HG02870 (cell line): ENCODE data around the gene MBTPS1.

Experiments
- ATAC-seq: cut with Tn5 transposase; IDR thresholded peaks from one replicate; pipeline ENCODE4 v1.9.1; 2021; ENCODE audit warnings: mild to moderate bottlenecking, moderate library complexity; ENCODE audit not compliant: unreplicated experiment

Gene MBTPS1

GRCh38 chr16:84104231-84104630 is 12.5 kb downstream of the MBTPS1 start:
- ATAC-seq: no peak

- no peak for ATAC-seq
Measured at GRCh38 chr16:84103678-84104077, 13.1 kb downstream of the MBTPS1 start.

GRCh38 chr16:84098939-84099338 is 17.8 kb downstream of the MBTPS1 start:
- no peak for ATAC-seq

GRCh38 chr16:84096447-84097005 is 20.2 kb downstream of the MBTPS1 start:
- ATAC-seq: no peak

- no peak for ATAC-seq
Measured at GRCh38 chr16:84095466-84095865, 21.3 kb downstream of the MBTPS1 start.

- no peak for ATAC-seq
Measured at GRCh38 chr16:84093879-84094270, 22.9 kb downstream of the MBTPS1 start.

GRCh38 chr16:84093120-84093878 is 23.4 kb downstream of the MBTPS1 start:
- ATAC-seq: no peak

GRCh38 chr16:84091460-84091859 is 25.3 kb downstream of the MBTPS1 start:
- no peak for ATAC-seq

GRCh38 chr16:84090211-84090610 is 26.5 kb downstream of the MBTPS1 start:
- ATAC-seq: no peak

GRCh38 chr16:84088695-84089395 is 27.9 kb downstream of the MBTPS1 start:
- ATAC-seq: peak; percentile 75

- no peak for ATAC-seq
Measured at GRCh38 chr16:84087466-84088151, 29.1 kb downstream of the MBTPS1 start.

- ATAC-seq: no peak
Measured at GRCh38 chr16:84087001-84087400, 29.7 kb downstream of the MBTPS1 start.

GRCh38 chr16:84086341-84086740 is 30.4 kb downstream of the MBTPS1 start:
- no peak for ATAC-seq

GRCh38 chr16:84085773-84086172 is 31.0 kb downstream of the MBTPS1 start:
- no peak for ATAC-seq

- ATAC-seq: no peak
Measured at GRCh38 chr16:84085271-84085667, 31.5 kb downstream of the MBTPS1 start.

GRCh38 chr16:84084570-84085270 is 32.0 kb downstream of the MBTPS1 start:
- ATAC-seq: peak; percentile 39

- ATAC-seq: no peak
Measured at GRCh38 chr16:84082835-84083569, 33.7 kb downstream of the MBTPS1 start.

- no peak for ATAC-seq
Measured at GRCh38 chr16:84082110-84082509, 34.6 kb downstream of the MBTPS1 start.

- ATAC-seq: no peak
Measured at GRCh38 chr16:84081446-84081989, 35.2 kb downstream of the MBTPS1 start.

GRCh38 chr16:84080813-84081212 is 35.9 kb downstream of the MBTPS1 start:
- no peak for ATAC-seq
